GM18873 (cell line): ENCODE measurements around the gene DTNBP1.

ENCODE experiments used
- ATAC-seq: cut with Tn5 transposase; IDR thresholded peaks from one replicate; pipeline ENCODE4 v1.9.1; 2021; ENCODE audit warnings: mild to moderate bottlenecking, moderate library complexity, moderate number of reproducible peaks; ENCODE audit not compliant: unreplicated experiment, low FRiP score

The DTNBP1 gene

GRCh38 chr6:15518878-15519277, 143.9 kb downstream of the DTNBP1 start:
- no peak for ATAC-seq

- no peak for ATAC-seq
Observed at GRCh38 chr6:15518057-15518456, 144.8 kb downstream of the DTNBP1 start.

GRCh38 chr6:15517600-15517999, 145.2 kb downstream of the DTNBP1 start:
- ATAC-seq: no peak

GRCh38 chr6:15516923-15517560, 145.8 kb downstream of the DTNBP1 start:
- no peak for ATAC-seq

GRCh38 chr6:15516378-15516777, 146.4 kb downstream of the DTNBP1 start:
- no peak for ATAC-seq

GRCh38 chr6:15515660-15516375, 147.0 kb downstream of the DTNBP1 start:
- no peak for ATAC-seq

- ATAC-seq: no peak
Observed at GRCh38 chr6:15515226-15515625, 147.6 kb downstream of the DTNBP1 start.

- ATAC-seq: no peak
Observed at GRCh38 chr6:15513801-15514711, 148.8 kb downstream of the DTNBP1 start.

GRCh38 chr6:15513131-15513771, 149.6 kb downstream of the DTNBP1 start:
- ATAC-seq: no peak

GRCh38 chr6:15512721-15513120, 150.1 kb downstream of the DTNBP1 start:
- no peak for ATAC-seq

- ATAC-seq: no peak
Observed at GRCh38 chr6:15512126-15512525, 150.7 kb downstream of the DTNBP1 start.

GRCh38 chr6:15511248-15512125, 151.3 kb downstream of the DTNBP1 start:
- no peak for ATAC-seq

- no peak for ATAC-seq
Observed at GRCh38 chr6:15510536-15511247, 152.1 kb downstream of the DTNBP1 start.

- ATAC-seq: no peak
Observed at GRCh38 chr6:15510121-15510520, 152.7 kb downstream of the DTNBP1 start.

GRCh38 chr6:15509335-15509933, 153.4 kb downstream of the DTNBP1 start:
- ATAC-seq: no peak

- ATAC-seq: no peak
Observed at GRCh38 chr6:15508931-15509330, 153.9 kb downstream of the DTNBP1 start.

- ATAC-seq: no peak
Observed at GRCh38 chr6:15508441-15508871, 154.4 kb downstream of the DTNBP1 start.

GRCh38 chr6:15507746-15508145, 155.1 kb downstream of the DTNBP1 start:
- ATAC-seq: no peak

- ATAC-seq: no peak
Observed at GRCh38 chr6:15507221-15507620, 155.6 kb downstream of the DTNBP1 start.
